Measurements from ENCODE around the gene UNCX. TPM values are rescaled to one million over a fixed set of nuclear protein-coding genes. Genes with fewer than 3 reads are reported as not detected.

UNCX gene
- total RNA-seq (not detected), polyA plus RNA-seq (not detected)
- long read RNA-seq, donor 1: 0 reads
- long read RNA-seq, donor 2: 0 reads
- long read RNA-seq, donor 3: 0 reads
- long read RNA-seq, donor 4: 0 reads
- long read RNA-seq, donor 5: 0 reads
- long read RNA-seq, donor 6: 0 reads
- long read RNA-seq, donor 7: 0 reads
- long read RNA-seq, donor 8: 0 reads
- long read RNA-seq, donor 9: 0 reads
- long read RNA-seq, donor 10: 0 reads

GRCh38 chr7:1232623-1233332 lies at the start of gene UNCX:
UNCX (plus strand) TSS chr7:1232872; CDS start chr7:1233018, 146 bp downstream.
- peaks cover 9 to 65% (median 39%) of the 10 kb centered on the region in 4 donors for H3K4me1 ChIP-seq
- TF ChIP-seq EP300 (IDR thresholded peaks at IDR 0.05) (no peak), POLR2AphosphoS5 (IDR thresholded peaks at IDR 0.05) (no peak), CTCF (IDR thresholded peaks at IDR 0.05) (no peak), POLR2A (IDR thresholded peaks at IDR 0.05) (no peak)
- no peak within 1 kb of the TSS for H3K4me3 ChIP-seq
- no peaks in the 10 kb centered on the region for H3K9me3 ChIP-seq
- intact Hi-C loops (cut with DNase I; ENCODE audit: low total_unique reads): no loop called here
- H3K36me3 ChIP-seq: no peaks in the 10 kb centered on the region
- DNase-seq: no peak
- no peak within 1 kb of the TSS for H3K27ac ChIP-seq
- H3K27me3 ChIP-seq: peaks cover 66 to 100% (median 96%) of the 10 kb centered on the region in 3 donors
- 3 to 7% (median 4%) methylated on average over 11 to 80 of the region's 81 CpGs for WGBS, 5 donors

- WGBS, 5 donors: 78 to 83% (median 80%) methylated on average over 11 of the region's 11 CpGs
- Histone ChIP-seq H3K9me3 (no peaks in the 10 kb centered on the region), H3K36me3 (no peaks in the 10 kb centered on the region), H3K27me3 (peaks cover 0 to 91% (median 22%) of the 10 kb centered on the region in 3 donors), H3K4me3 (no peak overlapping the region), H3K27ac (no peak overlapping the region), H3K4me1 (peaks cover 0 to 5% (median 3%) of the 10 kb centered on the region in 4 donors)
- TF ChIP-seq EP300 (IDR thresholded peaks at IDR 0.05) (no peak), CTCF (IDR thresholded peaks at IDR 0.05) (no peak), POLR2A (IDR thresholded peaks at IDR 0.05) (no peak), POLR2AphosphoS5 (IDR thresholded peaks at IDR 0.05) (no peak)
- no peak for DNase-seq
- intact Hi-C loops (cut with DNase I; ENCODE audit: low total_unique reads): no loop called here
Measured at GRCh38 chr7:1187127-1187526, 45.5 kb upstream of the UNCX start.

GRCh38 chr7:1188720-1189294 lies 43.9 kb upstream of the UNCX start:
- WGBS, 5 donors: 80 to 91% (median 88%) methylated on average over 5 to 6 of the region's 6 CpGs
- TF ChIP-seq EP300 (IDR thresholded peaks at IDR 0.05): no peak
- TF ChIP-seq POLR2AphosphoS5 (IDR thresholded peaks at IDR 0.05): no peak
- no peak for TF ChIP-seq CTCF (IDR thresholded peaks at IDR 0.05)
- no peak for TF ChIP-seq POLR2A (IDR thresholded peaks at IDR 0.05)

GRCh38 chr7:1189986-1190772 lies 42.5 kb upstream of the UNCX start:
- DNase-seq: no peak
- Histone ChIP-seq H3K27ac (no peak overlapping the region), H3K4me3 (no peak overlapping the region), H3K36me3 (no peaks in the 10 kb centered on the region), H3K9me3 (no peaks in the 10 kb centered on the region), H3K4me1 (peaks cover 0 to 6% (median 1%) of the 10 kb centered on the region in 4 donors), H3K27me3 (peaks cover 0 to 99% (median 29%) of the 10 kb centered on the region in 3 donors)
- TF ChIP-seq POLR2AphosphoS5 (IDR thresholded peaks at IDR 0.05) (no peak), CTCF (IDR thresholded peaks at IDR 0.05) (no peak), EP300 (IDR thresholded peaks at IDR 0.05) (no peak), POLR2A (IDR thresholded peaks at IDR 0.05) (no peak)
- intact Hi-C loops (cut with DNase I; ENCODE audit: low total_unique reads): no loop called here
- 84 to 96% (median 92%) methylated on average over 10 of the region's 10 CpGs for WGBS, 5 donors

More at GRCh38 chr7:1188720-1189294, 43.9 kb upstream of the UNCX start:
- Histone ChIP-seq H3K36me3 (no peaks in the 10 kb centered on the region), H3K27ac (no peak overlapping the region), H3K27me3 (peaks cover 0 to 99% (median 31%) of the 10 kb centered on the region in 3 donors), H3K9me3 (no peaks in the 10 kb centered on the region), H3K4me1 (peaks cover 0 to 3% (median 1%) of the 10 kb centered on the region in 4 donors), H3K4me3 (no peak overlapping the region)
- intact Hi-C loops (cut with DNase I; ENCODE audit: low total_unique reads): no loop called here
- no peak for DNase-seq

All from stomach (tissue), 19 donors.